ENCODE data around the gene DPH3.

The DPH3 gene

GRCh38 chr3:16265455-16265786, 678 bp upstream of the DPH3 start:
- TF ChIP-seq, protein P1, sequence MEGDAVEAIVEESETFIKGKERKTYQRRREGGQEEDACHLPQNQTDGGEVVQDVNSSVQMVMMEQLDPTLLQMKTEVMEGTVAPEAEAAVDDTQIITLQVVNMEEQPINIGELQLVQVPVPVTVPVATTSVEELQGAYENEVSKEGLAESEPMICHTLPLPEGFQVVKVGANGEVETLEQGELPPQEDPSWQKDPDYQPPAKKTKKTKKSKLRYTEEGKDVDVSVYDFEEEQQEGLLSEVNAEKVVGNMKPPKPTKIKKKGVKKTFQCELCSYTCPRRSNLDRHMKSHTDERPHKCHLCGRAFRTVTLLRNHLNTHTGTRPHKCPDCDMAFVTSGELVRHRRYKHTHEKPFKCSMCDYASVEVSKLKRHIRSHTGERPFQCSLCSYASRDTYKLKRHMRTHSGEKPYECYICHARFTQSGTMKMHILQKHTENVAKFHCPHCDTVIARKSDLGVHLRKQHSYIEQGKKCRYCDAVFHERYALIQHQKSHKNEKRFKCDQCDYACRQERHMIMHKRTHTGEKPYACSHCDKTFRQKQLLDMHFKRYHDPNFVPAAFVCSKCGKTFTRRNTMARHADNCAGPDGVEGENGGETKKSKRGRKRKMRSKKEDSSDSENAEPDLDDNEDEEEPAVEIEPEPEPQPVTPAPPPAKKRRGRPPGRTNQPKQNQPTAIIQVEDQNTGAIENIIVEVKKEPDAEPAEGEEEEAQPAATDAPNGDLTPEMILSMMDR (IDR thresholded peaks at IDR 0.05; ENCODE audit: borderline replicate concordance, insufficient read depth, low read depth, low read length) = no peak
- H3K4me3 ChIP-seq (ENCODE audit: low read depth, low read length) = peak overlapping the region; percentile 95

GRCh38 chr3:16264174-16264707, 502 bp downstream of the DPH3 start:
- TF ChIP-seq, protein P1 (IDR thresholded peaks at IDR 0.05; ENCODE audit: borderline replicate concordance, insufficient read depth, low read depth, low read length) = no peak
- peak overlapping the region; percentile 95 for H3K4me3 ChIP-seq (ENCODE audit: low read depth, low read length)

- TF ChIP-seq, protein P1 (IDR thresholded peaks at IDR 0.05; ENCODE audit: borderline replicate concordance, insufficient read depth, low read depth, low read length) = no peak
Observed at GRCh38 chr3:16262174-16262573, 2.6 kb downstream of the DPH3 start.

DNA sequence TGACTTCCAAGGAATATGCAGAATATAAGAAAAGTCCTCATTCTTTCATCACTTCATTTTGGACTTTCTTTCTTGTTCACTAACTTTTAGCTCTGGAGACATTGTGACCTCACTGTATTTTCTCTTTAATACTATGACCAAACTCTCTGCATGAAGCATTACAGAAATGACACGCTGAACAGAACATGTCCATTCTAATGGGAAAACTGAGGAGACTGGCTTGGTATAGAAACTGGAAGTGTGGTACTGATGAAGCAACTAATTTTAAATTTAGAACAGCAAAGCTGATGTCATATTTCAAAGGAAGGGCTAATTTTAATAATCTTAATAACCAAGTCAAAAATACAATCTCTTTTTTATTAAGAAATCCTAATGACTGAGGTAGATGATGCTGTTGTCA, 4.7 kb downstream of the DPH3 start:
- H3K4me3 ChIP-seq (ENCODE audit: low read depth, low read length) = no peak overlapping the region
- TF ChIP-seq, protein P1 (IDR thresholded peaks at IDR 0.05; ENCODE audit: borderline replicate concordance, insufficient read depth, low read depth, low read length) = no peak

More at GRCh38 chr3:16262174-16262573, 2.6 kb downstream of the DPH3 start:
- no peak overlapping the region for H3K4me3 ChIP-seq (ENCODE audit: low read depth, low read length)

DNA sequence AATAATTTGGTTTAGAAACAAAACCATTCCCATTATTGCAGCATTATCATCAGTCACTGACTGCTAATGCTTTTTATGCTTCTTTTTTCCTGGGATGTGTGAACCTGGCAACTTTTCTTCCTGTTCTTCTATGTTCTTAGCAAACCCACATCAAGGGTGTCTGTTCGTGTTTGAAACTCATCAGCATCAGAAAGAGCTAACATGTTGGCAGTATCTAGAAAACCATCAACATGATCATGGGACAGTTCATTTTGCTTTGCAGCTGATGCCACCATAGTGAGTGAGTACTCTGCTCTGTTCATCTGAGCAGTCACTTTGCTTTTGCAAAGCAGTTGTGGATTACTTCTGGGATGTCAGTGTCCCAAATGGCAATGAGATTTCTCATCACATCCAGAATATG, 5.9 kb downstream of the DPH3 start:
- TF ChIP-seq, protein P1 (IDR thresholded peaks at IDR 0.05; ENCODE audit: borderline replicate concordance, insufficient read depth, low read depth, low read length) = no peak
- H3K4me3 ChIP-seq (ENCODE audit: low read depth, low read length) = no peak overlapping the region

DNA sequence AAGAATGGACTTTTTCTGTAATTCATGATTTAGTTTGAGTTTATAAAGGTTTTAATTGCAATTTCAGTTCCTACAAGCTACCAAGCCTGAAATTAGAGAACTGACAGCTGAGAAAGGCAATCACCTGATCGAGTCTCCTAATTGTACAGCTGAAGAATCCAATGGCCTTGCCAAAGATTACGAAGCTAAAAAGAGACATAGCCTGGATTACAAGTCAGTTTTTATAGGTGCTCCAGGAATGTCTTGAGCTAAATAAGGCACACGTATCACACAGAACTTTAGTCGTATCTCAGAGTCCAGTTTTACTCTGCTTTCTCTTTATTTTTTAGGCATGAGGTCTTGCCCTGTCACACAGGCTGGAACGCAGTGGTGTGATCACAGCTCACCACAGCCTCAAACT, 6.6 kb downstream of the DPH3 start:
- TF ChIP-seq, protein P1 (IDR thresholded peaks at IDR 0.05; ENCODE audit: borderline replicate concordance, insufficient read depth, low read depth, low read length) = no peak
- H3K4me3 ChIP-seq (ENCODE audit: low read depth, low read length) = no peak overlapping the region

DNA sequence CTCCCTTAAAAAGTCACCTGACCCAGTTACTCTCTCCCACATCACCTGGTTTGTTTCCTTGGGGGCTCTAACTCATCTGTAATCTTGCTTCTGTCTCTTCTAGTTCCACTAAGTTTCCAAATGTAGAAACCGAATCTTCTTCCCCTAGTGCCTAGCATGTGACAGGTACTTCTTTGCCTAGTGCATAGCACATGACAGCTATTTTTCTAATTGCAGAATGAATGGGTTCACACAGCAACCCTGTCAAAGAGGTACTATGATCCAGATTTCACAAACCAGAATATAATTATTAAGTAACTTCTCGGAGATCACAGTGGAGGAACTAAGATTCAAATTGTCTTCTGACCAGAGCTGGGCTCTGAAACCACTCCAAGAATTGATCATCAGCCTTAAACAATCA, 7.4 kb downstream of the DPH3 start:
- H3K4me3 ChIP-seq (ENCODE audit: low read depth, low read length) = no peak overlapping the region
- TF ChIP-seq, protein P1 (IDR thresholded peaks at IDR 0.05; ENCODE audit: borderline replicate concordance, insufficient read depth, low read depth, low read length) = no peak

All from GM12875 (cell line).